HG02642 (cell line): ENCODE measurements around the gene CTXN2.

Experiments
- ATAC-seq: cut with Tn5 transposase; IDR thresholded peaks from one replicate; pipeline ENCODE4 v1.9.1; 2021; ENCODE audit warnings: mild to moderate bottlenecking; ENCODE audit not compliant: unreplicated experiment, poor library complexity

Gene CTXN2

DNA sequence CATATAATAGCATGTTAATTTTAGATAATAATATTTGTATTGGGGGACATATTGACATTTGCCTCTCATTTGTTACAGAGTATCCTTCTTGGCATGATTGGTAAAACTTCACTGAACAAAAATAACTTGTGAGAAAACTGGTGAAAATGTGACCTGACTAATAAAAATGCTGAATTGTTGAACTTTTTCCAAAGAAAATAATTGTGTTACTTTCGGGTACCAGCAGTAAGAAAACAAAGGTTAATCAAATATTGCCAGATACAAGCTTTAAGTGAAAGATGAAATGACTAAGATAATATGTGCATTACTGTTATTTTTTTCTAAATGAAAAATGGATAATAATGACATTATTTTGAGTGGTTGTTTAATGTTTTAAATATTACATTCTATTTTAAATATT lies 29.8 kb downstream of the CTXN2 start:
- no peak for ATAC-seq

DNA sequence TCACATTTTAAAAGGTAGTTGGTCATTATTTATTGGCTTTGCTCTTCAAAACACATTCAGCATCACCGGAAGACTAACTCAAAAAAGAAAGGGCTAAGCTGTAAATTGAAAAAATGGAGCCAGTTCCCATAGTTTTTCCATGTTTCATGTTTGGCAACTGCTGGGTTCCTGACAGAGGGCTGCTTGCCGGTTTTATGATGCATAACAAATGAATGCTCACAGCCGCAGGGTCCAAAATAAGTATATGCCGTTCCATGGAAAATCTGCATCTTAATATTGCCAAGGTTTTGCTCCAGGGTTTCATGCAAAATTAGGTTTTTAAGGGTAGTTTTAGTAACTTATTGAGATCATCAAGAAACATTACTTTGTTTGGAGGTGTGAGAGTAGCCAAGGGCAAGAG lies 30.4 kb downstream of the CTXN2 start:
- no peak for ATAC-seq

DNA sequence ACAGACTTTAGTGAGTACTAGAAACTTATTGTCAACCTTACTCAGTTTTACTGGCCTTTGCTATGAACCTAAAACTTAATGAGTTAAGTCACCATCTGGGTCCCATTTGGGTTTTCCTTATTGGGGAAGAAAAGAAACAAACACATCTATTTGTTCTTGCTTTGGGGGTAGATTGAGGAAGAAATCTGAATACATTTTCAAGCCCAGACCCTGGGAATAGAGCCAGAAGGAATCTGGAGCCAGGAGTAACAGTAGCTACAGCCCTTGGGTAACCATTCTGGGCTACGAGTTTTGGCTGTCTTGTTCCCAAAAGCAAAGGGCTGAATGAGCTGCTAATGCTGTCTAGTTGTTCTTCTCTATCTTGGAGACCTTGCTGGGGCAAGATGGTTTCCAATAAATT lies 31.2 kb downstream of the CTXN2 start:
- no peak for ATAC-seq

DNA sequence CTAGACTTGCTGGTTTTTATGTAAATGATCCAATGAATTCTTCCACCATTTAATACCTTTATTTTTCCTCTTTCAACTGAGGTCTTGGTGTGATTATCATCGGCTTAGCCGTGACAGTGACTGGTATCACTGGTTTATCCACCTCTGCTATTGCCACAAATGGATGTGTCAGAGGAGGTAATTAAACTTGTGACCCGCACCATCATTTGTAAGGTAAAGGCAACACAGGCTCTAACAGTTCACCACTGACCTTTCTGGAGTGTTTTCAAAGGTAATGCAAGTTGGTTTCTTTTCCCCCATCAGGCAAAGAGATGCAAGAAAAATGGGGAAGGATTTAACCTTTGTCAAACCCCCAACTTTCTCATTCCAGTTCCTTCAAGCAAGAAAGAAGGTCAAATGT lies 34.3 kb downstream of the CTXN2 start:
- ATAC-seq: no peak

DNA sequence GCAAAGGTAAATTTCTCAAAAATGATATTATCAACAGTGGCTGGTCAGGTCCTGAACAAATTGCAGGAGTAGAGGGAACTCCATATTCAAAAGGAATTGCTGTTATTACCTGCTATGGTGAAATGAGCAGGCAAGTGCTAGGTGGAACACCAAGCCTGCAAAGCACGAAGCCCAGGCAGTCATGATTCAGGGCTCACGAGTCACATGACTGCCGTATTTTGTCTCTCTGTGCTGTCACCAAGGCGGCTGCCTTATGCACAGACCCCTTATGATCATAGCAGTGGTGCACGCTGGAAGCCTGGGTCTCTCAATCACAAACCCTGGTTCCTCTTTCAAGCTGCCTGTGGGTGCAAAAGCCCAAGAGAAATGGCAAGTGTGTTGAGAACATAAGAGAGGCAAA lies 39.0 kb downstream of the CTXN2 start:
- ATAC-seq: no peak

DNA sequence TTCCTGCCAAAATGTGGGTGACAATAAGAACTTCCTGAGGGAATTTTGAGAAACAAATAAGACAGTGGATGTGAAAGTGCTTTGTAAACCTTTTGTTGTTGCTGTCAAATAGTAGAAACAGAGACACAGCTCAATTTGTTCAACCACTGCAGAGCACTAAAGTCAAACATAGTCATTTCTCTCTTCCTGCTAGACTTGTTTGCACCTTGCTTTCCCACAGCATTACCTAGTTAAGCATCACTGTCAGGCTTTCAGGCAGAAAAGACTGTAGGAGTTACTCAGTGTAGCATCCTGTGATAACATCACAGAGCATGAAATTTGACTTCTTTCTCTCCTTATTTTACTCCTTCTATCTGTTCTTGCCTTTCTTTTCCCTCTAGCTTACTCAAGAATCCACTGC lies 41.8 kb downstream of the CTXN2 start:
- no peak for ATAC-seq

DNA sequence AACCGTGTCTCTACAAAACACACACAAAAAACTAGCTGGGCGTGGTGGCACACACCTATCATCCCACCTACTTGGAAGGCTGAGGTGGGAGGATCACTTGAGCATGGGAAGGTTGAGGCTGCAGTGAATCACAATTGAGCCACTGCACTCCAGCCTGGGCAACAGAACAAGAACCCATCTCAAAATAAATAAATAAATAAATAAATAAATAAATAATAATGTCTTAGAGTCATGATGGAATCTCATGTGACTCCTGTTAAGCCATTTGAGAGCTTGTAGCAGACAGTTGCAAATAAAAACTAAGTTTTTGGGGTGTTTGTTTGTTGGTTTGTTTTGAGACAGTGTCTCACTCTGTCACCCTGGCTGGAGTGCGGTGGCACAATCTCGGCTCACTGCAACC lies 47.9 kb downstream of the CTXN2 start:
- no peak for ATAC-seq

DNA sequence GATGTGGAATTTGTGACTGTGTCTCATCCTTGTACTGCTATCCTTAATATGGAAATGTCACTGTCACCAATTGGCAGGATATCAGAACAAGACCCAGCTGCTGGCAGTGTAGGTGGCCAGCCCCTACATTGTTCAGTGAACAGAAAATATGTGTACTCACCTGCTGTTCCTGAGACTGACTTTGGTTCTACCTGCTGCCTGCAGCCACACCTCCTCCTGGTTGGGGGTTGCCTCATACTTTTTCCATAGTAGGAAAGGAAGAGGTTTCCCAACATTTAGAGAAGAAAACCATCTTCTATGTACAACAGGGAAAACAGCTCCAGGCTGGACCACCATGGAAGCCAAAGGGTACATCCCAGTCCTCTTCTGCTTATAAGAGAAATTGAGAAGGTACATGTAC lies 50.5 kb downstream of the CTXN2 start:
- ATAC-seq: no peak

DNA sequence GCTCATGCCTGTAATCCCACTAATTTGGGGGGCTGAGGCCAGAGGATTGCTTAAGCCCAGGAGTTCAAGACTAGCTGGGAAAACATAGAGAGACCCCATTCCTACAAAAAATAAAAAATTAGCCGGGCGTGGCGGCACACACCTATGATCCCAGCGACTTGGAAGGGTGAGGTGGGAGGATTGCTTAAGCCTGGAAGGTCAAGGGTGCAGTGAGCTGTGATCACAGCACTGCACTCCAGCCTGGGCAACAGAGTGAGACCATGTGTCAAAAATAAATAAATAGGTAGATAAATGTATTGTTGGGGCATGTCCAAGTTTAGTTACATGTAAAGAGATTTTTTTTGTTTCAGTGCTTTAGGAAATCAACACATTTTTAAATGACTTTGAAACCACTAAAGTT lies 51.1 kb downstream of the CTXN2 start:
- ATAC-seq: no peak

DNA sequence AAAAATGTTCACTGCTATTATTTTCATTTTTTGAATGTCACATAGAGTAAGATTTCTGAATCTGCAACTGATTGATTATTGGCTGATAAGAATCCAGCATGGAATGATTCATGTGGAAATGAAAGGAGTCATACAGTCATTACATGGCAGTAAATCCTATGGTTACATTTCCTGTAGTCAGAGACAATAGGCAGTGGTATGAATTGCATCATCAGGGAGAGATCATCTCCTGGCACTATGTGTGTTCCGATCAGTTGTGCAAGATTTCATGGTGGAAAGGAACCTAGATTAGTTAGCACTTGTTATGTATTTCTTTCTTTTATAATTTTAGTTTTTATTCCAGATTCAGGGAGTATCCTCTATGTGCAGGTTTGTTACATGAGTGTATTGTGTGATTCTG lies 53.5 kb downstream of the CTXN2 start:
- ATAC-seq: no peak

DNA sequence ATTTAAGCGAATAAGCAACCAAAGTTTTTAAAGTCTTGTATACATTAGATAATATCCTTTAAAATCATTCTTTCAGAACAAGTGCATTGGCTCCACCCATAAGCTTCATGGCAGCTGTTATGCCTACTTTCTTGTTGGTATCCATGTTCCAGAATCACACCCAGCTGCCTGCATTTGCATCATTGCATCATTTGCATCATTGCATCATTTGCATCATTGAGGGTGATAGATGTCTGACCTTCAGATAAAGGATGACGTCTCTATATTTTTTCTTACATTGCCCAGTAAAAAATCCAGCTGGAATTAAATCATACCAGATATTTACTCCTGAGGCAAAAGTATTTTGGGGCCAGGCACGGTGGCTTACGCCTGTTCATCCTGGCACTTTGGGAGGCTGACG lies 56.9 kb downstream of the CTXN2 start:
- ATAC-seq: no peak

DNA sequence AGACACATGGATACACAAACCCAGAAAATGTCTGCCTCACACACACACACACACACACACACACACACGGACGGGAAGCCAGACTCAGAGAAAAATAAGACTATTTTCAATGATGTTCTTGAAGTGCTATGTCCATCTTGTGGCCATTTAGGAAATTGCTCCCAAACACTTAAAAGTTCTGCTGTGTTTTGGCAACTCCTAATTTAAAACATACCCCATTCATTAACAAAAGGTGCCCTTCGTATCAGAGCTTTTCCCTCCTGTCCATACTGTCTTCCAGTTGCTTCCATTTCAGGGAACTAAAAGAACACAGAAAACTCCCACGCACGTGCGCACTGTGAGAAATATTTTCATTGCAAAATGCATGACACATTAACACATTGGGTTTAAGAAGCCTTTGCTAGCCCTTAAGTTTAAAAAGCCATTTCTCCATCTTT lies 59.2 kb downstream of the CTXN2 start:
- ATAC-seq: peak; percentile 56

DNA sequence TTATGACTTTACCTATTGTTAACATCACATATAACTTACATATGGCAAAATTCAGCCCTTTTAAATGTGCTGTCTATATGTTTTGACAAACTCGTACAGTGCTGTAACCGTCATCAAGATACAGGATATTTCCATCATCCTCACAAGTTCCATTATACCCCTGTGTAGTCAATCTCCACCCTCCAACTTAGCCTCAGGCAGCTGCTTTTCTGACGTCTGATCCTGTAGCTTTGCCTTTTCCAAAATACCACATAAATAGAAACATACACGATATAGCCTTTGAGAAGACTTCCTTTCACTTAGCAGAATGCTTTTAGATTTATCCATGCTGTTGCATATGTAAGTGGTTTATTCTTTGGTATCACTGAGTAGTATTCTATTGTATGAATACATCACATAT lies 61.7 kb downstream of the CTXN2 start:
- no peak for ATAC-seq
